Activated CD8-positive, alpha-beta T cell treated with anti-CD3 and anti-CD28 coated beads for 36 hours (primary cell): Measurements from ENCODE around the gene MYO15B. TPM values are rescaled to one million over a fixed set of nuclear protein-coding genes. Genes with fewer than 3 reads are reported as not detected.

Experiments
- ATAC-seq: fragments of 200-7000 bp; cut with Tn5 transposase; one replicate; pipeline ENCODE4 v1.10.0; 2021; ENCODE audit warnings: mild to moderate bottlenecking, moderate library complexity
- CTCF ChIA-PET: fragments of 350-600 bp; sonication (Branson Sonifier 250); formaldehyde crosslinking; loops from one replicate; lab custom pipeline; 2021; ENCODE audit warnings: antibody characterized with exemption; lab: Charles Lee
- POLR2A ChIA-PET: fragments of 350-600 bp; sonication (Branson Sonifier 250); formaldehyde crosslinking; loops from one replicate; lab custom pipeline; 2021; ENCODE audit warnings: antibody characterized with exemption; lab: Charles Lee
- DNase-seq: peaks from one replicate; pipeline ENCODE4 v3.0.0-alpha.2; 2020
- H3K27ac Mint-ChIP-seq: one replicate; pipeline ENCODE4 v1.8.0; 2021; ENCODE audit warnings: mild to moderate bottlenecking, mixed read lengths
- H3K27me3 Mint-ChIP-seq: one replicate; pipeline ENCODE4 v1.8.0; 2021; ENCODE audit warnings: mixed read lengths
- H3K36me3 Mint-ChIP-seq: one replicate; pipeline ENCODE4 v1.8.0; 2021; ENCODE audit warnings: low read depth, mixed read lengths
- H3K4me1 Mint-ChIP-seq: one replicate; pipeline ENCODE4 v1.8.0; 2021; ENCODE audit warnings: low read depth, mixed read lengths
- H3K4me3 Mint-ChIP-seq: one replicate; pipeline ENCODE4 v1.8.0; 2021; ENCODE audit warnings: mild to moderate bottlenecking, moderate library complexity, mixed read lengths
- H3K9me3 Mint-ChIP-seq: one replicate; pipeline ENCODE4 v1.8.0; 2021; ENCODE audit warnings: mixed read lengths
- CTCF ChIP-seq: fragments of 200-600 bp; IDR thresholded peaks from one replicate; pipeline ENCODE4 v1.8.0; 2022; ENCODE audit warnings: antibody characterized with exemption, mild to moderate bottlenecking
- intact Hi-C: fragments of 100-400 bp; cut with micrococcal nuclease; formaldehyde crosslinking; loops from one replicate; pipeline ENCODE4 v1.10.0; 2022
- total RNA-seq, 2 experiments: library from RNA; stranded (reverse); gene quantifications; one replicate each; pipeline ENCODE4 v1.2.3, GENCODE V29; 2021

Gene MYO15B
- total RNA-seq, 2 experiments from 2014 or later, result 24.9 to 28.7 TPM

GRCh38 chr17:75564195-75564594 lies 23.4 kb upstream of the MYO15B start:
- Mint-ChIP-seq H3K27ac (no peak overlapping the region), H3K36me3 (no peaks in the 10 kb centered on the region), H3K27me3 (no peaks in the 10 kb centered on the region), H3K4me1 (no peaks in the 10 kb centered on the region), H3K4me3 (no peak overlapping the region), H3K9me3 (no peaks in the 10 kb centered on the region)
- POLR2A ChIA-PET, result no interaction called here
- no peak for TF ChIP-seq CTCF
- DNase-seq (no peak), ATAC-seq (no peak)
- intact Hi-C loops, result no loop called here
- CTCF ChIA-PET, result interaction anchor here (1.1 kb wide), 1 partner anchor 62 kb away, joined by 3 read pairs; no protein-coding TSS in a partner anchor

GRCh38 chr17:75565066-75565465 lies 22.5 kb upstream of the MYO15B start:
- H3K4me3 Mint-ChIP-seq, result no peak overlapping the region
- intact Hi-C loops, result no loop called here
- H3K36me3 Mint-ChIP-seq, result no peaks in the 10 kb centered on the region
- ATAC-seq (no peak), DNase-seq (no peak)
- H3K27me3 Mint-ChIP-seq, result no peaks in the 10 kb centered on the region
- no peaks in the 10 kb centered on the region for H3K4me1 Mint-ChIP-seq
- H3K27ac Mint-ChIP-seq, result no peak overlapping the region
- POLR2A ChIA-PET, result no interaction called here
- H3K9me3 Mint-ChIP-seq, result no peaks in the 10 kb centered on the region
- no peak for TF ChIP-seq CTCF
- CTCF ChIA-PET, result interaction anchor here (1.1 to 2.3 kb wide), 2 partner anchors 36 to 61 kb away, joined by 3 to 6 read pairs; no protein-coding TSS in a partner anchor

GRCh38 chr17:75565618-75566017 lies 22.0 kb upstream of the MYO15B start:
- TF ChIP-seq CTCF, result no peak
- H3K36me3 Mint-ChIP-seq, result no peaks in the 10 kb centered on the region
- no peaks in the 10 kb centered on the region for H3K4me1 Mint-ChIP-seq
- no peaks in the 10 kb centered on the region for H3K9me3 Mint-ChIP-seq
- H3K4me3 Mint-ChIP-seq, result no peak overlapping the region
- H3K27ac Mint-ChIP-seq, result no peak overlapping the region
- no peaks in the 10 kb centered on the region for H3K27me3 Mint-ChIP-seq
- DNase-seq (no peak), ATAC-seq (no peak)
- ChIA-PET CTCF (interaction anchor here (2.3 kb wide), 1 partner anchor 36 kb away, joined by 6 read pairs; no protein-coding TSS in a partner anchor), POLR2A (no interaction called here)
- intact Hi-C loops, result no loop called here

GRCh38 chr17:75566416-75566815 lies 21.2 kb upstream of the MYO15B start:
- intact Hi-C loops, result no loop called here
- ChIA-PET POLR2A (no interaction called here), CTCF (interaction anchor here (2.3 kb wide), 1 partner anchor 35 kb away, joined by 6 read pairs; no protein-coding TSS in a partner anchor)
- ATAC-seq (no peak), DNase-seq (no peak)
- Mint-ChIP-seq H3K36me3 (no peaks in the 10 kb centered on the region), H3K4me1 (no peaks in the 10 kb centered on the region), H3K4me3 (no peak overlapping the region), H3K27ac (no peak overlapping the region), H3K9me3 (no peaks in the 10 kb centered on the region), H3K27me3 (no peaks in the 10 kb centered on the region)
- no peak for TF ChIP-seq CTCF

GRCh38 chr17:75566834-75567233 lies 20.8 kb upstream of the MYO15B start:
- intact Hi-C loops, result no loop called here
- Mint-ChIP-seq H3K27me3 (no peaks in the 10 kb centered on the region), H3K4me1 (no peaks in the 10 kb centered on the region), H3K36me3 (no peaks in the 10 kb centered on the region), H3K9me3 (no peaks in the 10 kb centered on the region), H3K27ac (no peak overlapping the region), H3K4me3 (no peak overlapping the region)
- ATAC-seq, result no peak
- ChIA-PET POLR2A (no interaction called here), CTCF (interaction anchor here (2.3 to 2.4 kb wide), 2 partner anchors 34 to 66 kb away, joined by 6 to 10 read pairs; partner anchors contain the start of gene SMIM5)
- DNase-seq, result no peak
- TF ChIP-seq CTCF, result no peak
